ENCODE measurements around the gene TNNT3.

DNA sequence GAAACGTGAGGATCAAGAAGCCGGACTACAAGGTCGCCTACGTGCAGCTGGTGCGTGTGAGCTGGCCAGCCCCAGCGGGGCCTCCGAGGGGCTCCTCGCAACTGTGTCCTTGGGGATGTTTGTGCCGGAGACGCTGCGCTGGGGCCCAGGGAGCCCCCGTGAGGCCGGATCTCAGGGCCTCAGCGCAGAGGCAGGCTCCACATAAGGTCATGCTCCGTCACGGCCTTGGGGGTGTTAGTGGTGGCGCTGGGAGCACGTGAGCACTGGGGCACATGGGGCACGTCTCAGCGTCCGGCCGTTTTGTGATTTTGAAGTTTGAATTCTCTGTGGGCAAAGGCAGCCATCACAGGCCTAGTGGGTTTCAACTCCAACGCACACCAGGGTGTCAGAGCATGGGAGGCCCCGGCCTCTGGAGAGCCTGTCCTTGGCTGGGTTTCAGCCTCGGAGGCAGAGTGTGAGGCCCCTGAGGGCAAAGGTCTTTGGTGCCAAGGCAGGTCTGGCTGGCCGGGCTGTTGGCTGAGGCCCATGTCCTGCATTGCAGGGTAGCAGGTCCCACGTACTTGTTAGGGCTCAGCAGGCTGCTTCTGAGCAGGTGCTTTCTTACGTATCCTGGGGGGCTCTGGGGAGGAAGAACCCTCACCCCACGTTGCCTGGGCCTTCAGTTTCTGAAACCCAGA is 33.4 kb downstream of the TNNT3 start:
- TF ChIP-seq EZH2 (IDR thresholded peaks at IDR 0.05; ENCODE audit: insufficient read depth, poor library complexity, severe bottlenecking) = no peak
- TF ChIP-seq EZH2phosphoT487 (IDR thresholded peaks at IDR 0.05; ENCODE audit: insufficient read depth, low read depth) = no peak
